ENCODE results near the gene TMEM108.
A peak's percentile ranks its signal among the peaks of the same experiment; 100 is the strongest.

TMEM108 gene

DNA sequence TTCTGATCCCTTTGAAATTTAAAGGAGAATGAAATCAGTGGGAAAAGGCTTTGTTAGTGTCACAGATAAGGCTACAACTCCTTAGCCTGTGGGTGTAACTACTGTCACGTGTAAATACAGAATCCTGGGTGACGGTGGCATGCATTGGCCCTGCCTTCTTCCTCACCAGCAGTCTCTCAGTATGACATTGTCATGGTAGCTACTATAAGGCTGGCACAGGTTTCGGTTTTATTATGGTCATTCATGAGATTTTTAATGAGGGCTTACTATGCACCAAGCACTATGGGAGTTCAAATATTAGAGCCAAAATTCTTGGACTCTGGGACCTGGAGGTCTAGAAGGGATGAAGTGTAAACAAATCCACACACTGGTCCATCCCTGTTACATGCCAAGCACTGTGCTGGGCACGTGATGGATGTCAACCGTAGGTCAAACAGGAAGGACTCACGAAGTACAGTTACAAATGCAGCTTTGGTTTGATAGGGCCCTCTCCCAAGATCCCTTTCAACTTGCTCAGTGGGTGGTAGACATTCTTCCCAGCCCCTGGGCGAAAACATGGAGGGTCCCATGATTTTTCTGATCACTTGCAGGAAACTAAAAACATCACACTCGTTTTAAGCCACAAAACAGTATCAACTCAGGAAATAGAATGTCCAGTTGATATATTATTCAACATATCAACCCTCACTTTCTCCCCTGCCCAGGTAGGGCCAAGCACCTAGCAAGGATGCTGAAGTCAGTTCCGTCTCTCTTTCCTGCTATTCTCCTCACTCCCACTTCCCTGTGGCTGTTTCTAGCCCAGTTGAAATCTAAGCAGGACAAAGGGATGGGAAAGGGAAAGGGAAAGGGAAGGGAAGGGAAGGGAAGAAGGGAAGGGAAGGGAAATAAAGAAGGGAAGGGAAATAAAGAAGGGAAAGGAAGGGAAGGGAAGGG is 387.0 kb downstream of the TMEM108 start:
- DNase-seq (ENCODE audit: low read depth), result no peak

GRCh38 chr3:133425898-133426297 is 387.7 kb downstream of the TMEM108 start:
- DNase-seq (ENCODE audit: low read depth), result no peak

DNA sequence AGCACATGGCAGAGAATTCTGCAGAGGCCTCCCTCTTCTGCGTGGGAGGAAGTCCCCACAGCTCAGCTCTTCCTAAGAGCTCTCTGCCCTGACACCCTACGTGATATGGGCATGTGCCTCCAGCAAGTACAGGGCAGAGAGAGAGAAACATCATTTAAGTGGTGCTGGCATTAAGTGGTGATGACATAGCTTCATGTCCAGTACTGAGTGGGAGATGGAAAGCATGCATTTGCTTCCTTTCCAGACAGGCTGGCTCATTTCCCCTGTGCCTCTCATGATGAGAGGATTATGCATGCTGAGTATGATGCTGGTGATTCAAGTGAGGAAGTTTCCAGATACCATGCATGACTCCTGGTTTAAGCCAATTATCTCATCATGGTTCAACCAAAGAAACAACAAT is 388.5 kb downstream of the TMEM108 start:
- peak; percentile 74 for DNase-seq (ENCODE audit: low read depth)

DNA sequence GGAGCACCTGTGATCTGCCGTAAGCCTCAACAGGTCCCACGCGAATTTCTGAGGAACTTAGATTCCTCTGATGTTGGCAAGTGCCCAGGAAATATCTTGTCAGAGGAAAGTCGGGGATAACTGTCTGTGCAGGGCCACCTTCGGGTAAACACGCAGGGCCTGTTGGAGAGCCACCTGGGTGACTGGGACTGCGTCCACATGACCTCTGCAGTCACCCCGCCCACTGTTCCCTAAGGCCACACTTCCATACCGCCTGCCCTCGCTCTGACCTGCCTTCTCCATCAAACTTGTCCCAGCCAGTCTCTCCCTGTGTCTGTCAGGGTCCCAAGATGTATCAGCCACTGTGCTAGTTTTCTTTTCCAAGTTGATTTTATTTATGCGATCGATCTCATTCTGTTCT is 390.4 kb downstream of the TMEM108 start:
- DNase-seq (ENCODE audit: low read depth), result no peak

DNA sequence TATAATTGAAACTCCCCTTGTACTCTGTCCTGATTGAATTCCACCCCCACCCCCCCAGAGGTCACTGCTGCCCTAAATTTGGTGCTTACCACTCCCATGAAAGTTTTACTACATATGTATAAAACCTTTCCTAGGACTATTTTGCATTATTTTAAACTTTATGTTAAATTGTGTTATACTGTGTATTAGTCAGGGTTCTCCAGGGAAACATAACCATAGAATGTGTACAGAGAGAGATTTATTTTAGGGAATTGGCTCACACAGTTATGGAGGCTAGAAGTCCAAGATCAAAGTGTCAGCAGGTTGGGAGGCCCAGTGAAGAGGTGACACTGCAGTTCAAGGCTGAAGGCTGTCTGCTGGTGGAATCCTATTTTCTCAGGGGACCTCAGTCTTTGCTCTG is 390.9 kb downstream of the TMEM108 start:
- DNase-seq (ENCODE audit: low read depth), result no peak

DNA sequence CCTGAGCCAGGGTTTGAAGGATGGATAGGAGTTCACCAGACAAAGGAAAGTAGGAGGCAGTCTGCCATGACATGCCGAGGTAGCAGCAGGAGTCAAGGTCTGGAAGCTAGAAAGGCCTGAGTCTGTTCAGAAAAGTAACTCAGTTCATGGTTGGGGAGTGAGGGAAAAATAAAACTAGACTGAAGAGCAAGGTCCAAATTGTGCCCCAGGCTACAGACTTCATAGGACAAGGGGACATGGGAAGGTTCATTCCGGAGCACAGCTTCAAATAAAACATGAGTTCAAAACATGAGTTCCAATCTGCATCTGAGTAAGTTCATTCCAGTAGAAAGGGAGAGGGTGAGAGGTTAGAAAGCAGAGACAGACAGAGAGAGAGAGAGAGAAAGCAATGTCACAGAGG is 401.4 kb downstream of the TMEM108 start:
- DNase-seq (ENCODE audit: low read depth), result no peak

- DNase-seq (ENCODE audit: low read depth), result no peak
Observed at GRCh38 chr3:133440652-133441051, 402.5 kb downstream of the TMEM108 start.

DNA sequence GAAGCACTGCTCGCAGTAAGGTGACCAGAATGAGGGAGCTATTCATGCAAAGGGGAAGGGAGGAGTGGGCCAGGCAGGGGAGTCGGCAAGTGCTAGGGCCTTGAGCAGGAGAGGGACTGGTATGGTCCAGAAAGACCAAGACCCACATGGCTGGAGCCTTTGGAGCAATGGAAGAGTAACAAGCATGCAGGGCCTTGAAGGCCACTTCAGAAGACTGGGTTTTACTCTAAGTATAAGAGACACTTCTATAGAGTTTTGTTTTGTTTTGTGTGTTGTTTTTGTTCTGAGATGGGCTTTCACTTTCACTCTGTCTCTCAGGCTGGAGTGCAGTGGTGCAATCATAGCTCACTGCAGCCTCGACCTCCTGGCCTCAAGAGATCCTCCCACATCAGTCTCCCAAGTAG is 403.7 kb downstream of the TMEM108 start:
- DNase-seq (ENCODE audit: low read depth), result peak; percentile 32

DNA sequence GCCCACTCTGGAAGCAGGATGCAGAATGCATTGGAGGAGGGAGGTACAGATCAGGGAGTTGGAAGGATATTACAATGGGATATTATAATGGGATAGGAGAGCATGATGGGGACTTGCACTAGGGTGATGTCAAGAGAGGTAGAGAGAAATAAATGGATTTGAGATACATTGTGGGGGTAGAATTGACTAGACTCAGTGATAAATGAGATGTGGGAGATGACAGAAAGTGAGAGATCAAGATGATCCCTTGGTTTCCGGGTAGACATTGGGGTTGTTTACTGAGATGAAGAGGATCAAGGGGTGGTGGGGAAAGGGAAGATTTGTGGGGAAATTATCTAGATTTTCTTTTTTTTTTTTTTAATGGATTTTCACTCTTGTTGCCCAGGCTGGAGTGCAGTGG is 404.3 kb downstream of the TMEM108 start:
- DNase-seq (ENCODE audit: low read depth), result no peak

GRCh38 chr3:133443649-133444422 is 405.6 kb downstream of the TMEM108 start:
- peak; percentile 58 for DNase-seq (ENCODE audit: low read depth)

DNA sequence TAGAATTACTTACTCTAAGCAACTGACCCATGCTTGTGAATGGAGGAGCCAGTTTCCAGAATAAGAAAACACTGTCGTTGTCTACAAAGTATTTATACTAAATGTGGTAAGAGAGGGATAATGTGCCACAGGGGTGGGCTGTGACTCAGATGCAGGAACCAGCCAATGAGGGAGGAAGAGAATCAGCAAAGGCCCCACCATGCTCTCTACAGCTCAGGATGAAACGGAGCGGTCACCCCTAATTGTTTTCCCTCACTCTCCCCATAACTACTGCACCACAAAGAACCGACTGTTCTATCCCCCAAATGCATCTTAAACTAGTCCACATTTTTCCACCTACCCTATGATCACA is 406.2 kb downstream of the TMEM108 start:
- DNase-seq (ENCODE audit: low read depth), result no peak

GRCh38 chr3:133445108-133445507 is 406.9 kb downstream of the TMEM108 start:
- DNase-seq (ENCODE audit: low read depth), result no peak
